Activated CD4-positive, alpha-beta T cell treated with anti-CD3 and anti-CD28 coated beads, Interleukin-2, amount 50 U/mL, for 1 hour (primary cell): ENCODE results near the gene ADM.

Experiments
- DNase-seq: peaks from one replicate; pipeline ENCODE4 v3.0.0-alpha.2; 2020

Gene ADM

GRCh38 chr11:10329935-10330334 lies 25.1 kb downstream of the ADM start:
- DNase-seq: no peak

DNA sequence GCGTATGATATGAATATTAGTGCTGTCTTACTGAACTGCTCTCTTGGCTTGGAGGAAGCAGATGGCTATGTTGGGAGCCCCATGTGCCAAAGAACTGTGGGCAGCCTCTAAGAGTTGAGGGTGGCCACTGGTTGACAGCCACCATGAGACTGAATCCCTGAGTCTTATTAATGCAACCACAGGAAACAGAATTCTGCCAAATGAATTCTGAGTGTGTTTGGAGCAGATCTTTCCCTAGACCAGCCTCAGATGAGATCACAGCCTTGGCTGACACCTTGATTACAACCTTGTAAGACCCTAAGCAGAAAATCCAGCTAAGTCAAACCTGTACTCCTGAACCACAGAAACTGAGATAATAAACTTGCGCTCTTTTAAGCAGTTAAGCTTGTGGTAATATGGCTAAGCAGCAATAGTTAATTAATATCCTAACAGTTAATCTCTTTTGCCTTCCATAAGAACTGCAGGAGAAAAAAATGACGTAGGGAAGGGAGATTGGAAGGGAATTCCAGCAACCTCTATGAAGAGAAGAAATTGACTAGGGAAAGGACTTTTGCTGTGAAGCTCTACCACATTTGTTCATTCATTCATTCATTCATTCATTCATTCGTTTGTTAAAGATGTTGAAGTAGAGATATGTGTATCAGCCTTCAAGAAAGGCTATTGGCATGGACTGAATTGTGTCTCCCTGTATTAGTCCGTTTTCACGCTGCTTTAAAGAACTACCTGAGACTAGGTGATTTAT lies 26.8 kb downstream of the ADM start:
- no peak for DNase-seq

DNA sequence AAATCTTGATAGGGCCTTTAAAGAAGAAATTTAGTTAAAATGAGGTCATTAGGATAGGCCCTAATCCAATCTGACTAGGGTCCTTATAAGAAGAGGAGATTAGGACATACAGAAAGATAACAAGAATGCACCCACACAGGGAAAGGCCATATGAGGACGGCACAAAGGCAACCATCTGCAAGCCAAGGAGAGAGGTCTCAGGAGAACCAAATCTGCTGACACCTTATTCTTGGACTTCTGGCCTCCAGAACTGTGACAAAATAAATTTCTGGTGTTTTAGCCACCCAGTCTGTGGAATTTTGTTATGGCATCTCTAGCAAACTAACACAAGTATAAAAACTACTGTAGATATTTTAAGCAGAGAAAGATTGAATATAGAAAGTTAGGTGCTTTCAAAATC lies 28.6 kb downstream of the ADM start:
- no peak for DNase-seq

DNA sequence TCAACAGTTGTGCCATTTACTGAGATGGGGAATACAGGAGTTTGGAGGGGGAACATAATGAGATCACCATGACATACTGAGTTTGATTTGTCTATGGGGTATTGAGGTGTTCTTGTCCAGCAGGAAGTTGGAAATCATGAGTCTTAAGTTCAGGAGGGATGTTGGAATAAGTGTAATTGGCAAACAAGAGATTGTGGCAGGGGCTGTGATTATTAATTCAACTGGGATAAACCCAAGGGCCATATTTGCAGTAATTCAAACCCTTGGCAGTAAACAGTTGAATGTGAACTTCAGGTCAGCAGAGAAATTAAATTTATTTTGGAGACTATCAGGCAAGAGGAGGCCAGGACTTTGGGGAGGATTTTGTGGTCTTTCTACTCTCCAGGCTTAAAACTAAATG lies 33.4 kb downstream of the ADM start:
- no peak for DNase-seq

DNA sequence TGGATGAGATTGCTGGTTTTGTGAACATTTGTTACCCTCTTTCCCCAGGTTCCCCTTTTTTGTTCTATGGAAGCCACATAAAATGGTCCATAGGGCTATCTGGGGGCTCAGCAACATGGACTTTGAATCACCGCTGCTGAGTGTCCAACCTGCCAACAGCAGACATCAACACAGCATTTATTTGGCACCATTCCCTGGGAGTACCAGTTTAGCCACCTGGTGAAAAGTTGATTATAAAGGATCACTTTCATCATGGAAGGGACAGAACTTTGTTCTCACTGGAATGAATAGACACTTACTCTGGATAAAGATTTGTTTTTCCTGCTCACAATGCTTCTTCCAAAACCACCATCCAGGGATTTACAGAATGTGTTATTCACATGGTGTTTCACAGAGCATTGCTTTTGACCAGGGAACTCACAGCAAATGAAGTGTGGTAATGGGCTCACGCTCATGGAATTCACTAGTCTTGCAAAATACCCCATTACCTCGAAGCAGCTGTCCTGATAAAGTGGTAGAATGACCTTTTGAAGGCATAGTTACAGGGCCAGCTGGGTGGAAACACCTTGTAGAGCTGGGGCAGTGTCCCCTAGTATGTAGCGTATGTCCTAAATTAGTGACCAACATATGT lies 43.9 kb downstream of the ADM start:
- DNase-seq: no peak

DNA sequence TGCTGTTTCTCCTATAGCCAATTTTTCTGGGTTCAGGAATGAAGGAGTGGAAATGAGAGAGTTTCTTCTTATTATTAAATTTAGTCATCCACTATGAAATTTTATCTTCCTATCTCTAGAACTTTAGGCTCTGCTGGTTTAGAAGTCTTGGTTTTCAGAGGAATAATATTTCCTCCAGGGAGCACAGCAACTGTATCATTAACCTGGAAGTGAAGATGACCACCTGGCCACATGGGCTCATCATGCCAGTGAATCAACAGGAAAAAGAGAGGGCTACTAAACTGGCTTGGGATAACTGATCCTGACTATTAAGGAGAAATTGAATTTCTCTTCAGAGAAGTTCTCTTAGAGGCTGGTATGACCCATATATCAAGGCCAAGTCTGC lies 44.4 kb downstream of the ADM start:
- no peak for DNase-seq

DNA sequence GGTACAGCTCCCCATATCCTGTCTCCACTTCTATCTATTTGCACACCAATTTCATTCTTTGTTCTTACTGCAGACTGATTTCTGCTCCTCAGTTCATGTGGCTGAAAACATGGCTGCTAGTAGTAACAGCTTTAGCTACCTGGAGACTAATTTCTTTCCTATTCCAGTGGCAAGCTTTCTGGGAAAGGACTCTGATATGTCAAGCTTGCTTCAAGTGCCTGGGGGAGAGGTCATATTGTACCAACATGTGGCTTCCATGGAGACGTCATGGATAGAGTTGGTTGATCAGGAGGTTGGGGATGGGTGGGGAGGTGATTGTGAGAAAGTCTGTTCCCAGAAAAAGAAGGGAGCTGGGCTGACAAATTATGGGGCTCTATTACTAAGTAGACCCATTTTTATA lies 44.9 kb downstream of the ADM start:
- DNase-seq: no peak

DNA sequence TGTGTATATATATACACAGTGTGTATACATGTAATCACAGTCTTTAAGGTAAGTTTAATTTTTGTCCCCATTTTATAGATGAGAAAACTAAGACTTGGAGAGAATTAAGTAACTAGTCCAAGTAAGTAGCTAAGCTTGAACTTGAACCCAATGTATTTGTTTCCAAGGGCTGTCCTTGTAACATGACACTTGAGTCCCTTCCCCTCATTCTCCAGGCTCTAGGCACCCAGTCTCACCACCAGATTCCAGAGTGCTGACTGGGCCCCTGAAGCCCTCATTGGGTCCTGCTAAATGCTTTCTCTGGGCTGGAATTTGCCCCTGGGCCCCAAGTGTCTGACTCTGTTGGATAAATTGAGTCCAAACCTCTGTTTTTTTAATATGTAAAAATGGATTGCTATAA lies 45.5 kb downstream of the ADM start:
- DNase-seq: no peak

GRCh38 chr11:10351435-10351764 lies 46.5 kb downstream of the ADM start:
- no peak for DNase-seq

GRCh38 chr11:10351765-10352641 lies 47.1 kb downstream of the ADM start:
- no peak for DNase-seq

DNA sequence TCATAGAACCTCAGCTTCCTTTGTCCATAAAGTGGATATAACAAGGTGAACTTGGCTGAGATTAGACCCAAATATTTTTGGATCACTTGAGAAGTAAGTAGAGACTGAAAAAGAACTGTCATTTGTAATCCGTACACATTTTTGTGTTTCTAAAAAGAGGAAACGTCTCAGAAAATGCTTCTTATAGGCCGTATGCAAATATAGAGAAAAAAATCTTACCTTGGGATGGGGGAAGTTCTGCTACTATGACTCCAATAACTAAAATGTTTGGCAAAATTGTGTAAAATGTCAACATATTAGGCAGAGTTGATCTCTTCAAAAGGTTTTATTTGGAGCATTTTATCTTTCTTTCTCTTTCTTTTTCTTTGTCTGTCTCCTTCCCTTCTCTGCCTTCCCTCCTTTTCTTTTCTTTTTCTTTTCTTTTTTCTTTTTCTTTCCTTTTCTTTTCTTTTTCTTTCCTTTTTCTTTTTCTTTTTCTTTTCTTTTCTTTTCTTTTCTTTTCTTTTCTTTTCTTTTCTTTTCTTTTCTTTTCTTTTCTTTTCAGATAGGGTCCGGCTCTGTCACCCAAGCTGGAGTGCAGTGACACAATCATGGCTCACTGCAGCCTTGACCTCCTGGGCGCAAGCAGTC lies 48.2 kb downstream of the ADM start:
- DNase-seq: no peak

DNA sequence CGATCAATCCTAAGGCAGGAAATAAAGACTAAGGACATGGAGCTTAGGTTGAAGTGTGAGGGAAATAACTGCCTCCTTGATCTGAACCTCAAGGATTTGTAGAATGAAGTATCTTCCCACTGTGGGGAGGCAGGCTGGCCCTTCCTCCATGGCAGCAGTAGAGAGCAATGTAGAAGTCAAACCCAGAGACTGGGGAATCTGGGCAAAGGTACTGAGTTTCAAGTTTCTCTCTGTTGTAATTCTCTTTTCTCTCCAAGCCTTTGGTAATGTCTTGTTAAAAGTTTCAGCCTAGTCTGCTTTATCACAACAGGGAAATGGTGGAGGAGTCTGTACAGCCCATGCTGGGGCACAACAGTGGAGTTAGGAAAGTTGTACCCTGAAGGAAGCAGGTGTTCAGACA lies 49.5 kb downstream of the ADM start:
- DNase-seq: no peak

DNA sequence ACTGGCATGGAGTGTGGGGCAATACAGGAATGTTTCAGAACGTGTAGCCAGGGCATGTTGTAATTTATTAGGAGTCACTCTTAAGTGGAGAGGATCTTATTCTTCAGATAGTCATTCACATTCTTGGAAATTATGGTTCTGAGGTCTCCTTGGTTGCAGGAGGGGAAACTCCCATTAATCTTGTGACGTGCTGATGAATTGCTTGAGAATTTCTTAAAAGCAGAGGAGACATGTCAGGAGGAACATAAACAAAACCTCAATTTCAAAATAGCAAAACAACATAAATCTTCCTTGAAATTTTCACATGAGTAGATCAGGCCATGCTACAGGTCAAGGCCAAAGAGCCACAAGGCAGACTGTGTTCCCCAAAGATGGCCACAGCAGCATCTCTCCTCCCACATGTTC lies 50.4 kb downstream of the ADM start:
- no peak for DNase-seq

DNA sequence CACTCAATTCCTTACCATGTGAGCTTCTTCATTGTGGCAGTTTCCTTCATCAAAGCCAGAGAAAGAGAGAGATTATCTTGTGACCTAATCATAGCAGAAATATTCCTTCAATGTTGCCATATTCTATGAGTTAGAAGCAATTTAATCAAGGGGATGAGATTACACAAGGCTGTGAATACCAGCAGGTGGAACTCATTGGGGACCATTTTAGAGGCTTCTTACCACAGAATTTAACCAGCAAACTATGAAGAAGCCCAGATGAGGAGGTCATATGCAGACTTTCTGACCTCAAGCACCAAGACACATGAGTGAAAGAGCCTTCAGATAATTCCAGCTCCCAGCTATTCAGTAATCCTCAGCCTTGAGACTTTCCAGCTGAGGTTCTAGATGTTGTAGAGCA lies 51.3 kb downstream of the ADM start:
- no peak for DNase-seq
